Measurements from ENCODE around the gene PDE6A.
"Not testable (repeated sequence)": the region's sequence is repeated elsewhere in the genome, so short reads cannot be mapped to it uniquely, and the experiment has no call there.

Gene PDE6A

DNA sequence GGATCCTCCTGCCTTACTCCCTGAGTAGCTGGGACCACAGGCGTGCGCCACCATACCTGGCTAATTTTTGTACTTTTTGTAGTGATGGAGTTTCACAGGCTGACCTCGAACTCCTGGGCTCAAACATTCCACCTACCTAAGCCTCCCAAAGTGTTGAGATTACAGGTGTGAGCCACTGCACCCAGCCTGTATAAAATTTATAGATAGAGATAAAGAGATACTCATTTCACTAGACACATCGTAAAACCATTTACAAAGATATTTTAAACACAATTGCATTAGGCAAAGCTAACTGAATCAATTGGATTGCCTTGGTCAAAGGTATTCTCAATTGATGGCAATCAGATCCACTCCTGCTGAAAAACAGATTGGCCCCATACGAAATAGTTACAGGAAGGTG lies 52.0 kb downstream of the PDE6A start:
- DNase-seq, result no peak

DNA sequence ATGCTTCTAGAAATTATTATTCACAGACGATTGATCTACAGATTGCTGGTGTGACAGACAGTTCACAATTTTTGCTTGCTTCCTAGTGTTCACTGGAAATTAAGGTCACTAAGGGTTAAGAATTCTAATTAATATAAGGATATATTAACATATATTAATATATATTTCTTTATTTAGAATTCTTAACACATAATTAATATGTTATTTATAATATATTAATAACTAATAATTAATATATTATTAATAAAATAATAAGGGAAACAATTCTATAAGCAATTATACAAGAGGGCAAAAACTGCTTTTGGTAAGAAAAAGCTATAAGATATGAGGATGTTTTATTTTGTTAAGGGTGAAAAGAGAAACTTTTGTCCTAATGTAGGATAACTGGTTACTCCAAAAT lies 56.3 kb downstream of the PDE6A start:
- no peak for DNase-seq

DNA sequence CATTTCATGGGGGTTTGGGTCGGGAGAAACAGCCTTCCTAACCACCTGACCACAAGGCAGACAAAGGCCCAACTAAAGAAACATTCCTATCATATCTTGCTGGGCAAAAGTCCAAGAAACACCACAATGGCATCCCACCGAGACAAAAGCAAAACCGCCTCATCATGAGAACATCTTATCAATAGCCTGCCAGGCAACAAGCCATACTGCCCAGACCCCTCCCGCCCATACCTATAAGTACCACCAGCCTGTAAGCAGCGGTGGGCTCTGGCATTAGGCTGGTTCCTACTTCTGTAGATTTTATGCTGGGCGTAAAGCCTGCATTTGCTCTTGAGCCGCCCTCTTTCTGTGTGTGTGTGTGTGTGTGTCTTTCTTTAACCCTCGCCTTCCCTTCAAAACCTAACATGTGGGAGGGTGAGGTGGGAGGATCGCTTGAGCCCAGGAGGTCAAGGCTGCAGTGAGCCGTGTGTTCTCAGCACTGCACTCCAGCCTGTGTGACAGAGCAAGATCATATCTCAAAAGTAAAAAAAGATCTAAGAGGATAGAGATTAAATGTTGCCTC lies 56.9 kb downstream of the PDE6A start:
- no peak for DNase-seq

DNA sequence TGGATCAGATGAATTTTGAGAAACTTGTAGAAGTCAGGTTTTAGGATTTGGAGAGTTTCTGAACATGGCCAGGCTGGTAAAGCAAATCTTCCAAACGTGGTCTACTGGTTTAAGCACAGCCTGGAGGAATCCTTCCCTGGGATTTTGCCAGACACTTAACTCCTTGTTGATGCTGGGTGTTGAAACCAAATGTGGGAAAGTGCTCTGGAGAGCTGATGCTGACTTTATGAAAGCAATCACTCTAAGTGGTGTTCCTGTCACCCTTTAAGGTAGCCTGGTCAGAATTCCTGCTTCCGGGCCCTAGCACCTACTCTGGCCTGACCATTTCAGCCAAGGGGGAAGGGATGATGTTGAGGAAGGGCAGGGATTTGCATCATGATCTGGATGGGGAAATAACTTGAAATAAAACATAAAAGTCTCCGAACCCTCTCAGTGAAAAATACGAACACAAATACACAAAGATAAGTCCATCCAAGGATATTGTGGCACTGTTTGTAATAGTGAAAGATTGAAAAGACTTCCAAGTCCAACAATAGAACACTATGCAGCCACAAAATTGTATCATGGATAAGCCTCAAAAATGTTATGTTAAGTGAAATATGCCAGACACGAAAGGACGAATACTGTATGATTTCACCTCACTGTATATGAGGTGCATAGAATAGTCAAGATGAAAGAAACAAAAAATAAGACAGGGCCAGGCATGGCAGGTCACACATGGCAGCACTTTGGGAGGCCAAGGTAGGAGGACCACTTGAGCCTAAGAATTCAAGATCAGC lies 57.7 kb downstream of the PDE6A start:
- no peak for DNase-seq

DNA sequence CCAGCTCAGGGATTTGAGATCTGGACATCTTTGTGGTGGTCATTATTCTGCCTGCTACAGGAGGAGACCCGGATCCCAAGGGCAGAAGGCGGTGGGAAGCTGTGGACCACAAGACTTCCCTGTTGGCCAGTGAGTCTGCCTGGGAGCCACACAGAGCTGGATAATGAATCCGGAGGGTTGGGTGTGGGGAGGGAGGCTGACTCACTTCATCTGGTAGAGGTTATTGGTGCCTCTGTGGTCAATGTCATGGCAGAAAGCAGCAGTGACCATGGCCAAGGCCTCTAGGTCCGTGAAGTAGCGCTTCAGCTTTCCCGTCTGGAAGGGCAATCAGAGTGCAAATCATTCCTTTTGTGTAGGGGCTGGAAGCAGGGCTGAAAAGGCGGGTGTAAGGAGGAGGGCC lies 58.5 kb downstream of the PDE6A start:
- DNase-seq, result no peak

DNA sequence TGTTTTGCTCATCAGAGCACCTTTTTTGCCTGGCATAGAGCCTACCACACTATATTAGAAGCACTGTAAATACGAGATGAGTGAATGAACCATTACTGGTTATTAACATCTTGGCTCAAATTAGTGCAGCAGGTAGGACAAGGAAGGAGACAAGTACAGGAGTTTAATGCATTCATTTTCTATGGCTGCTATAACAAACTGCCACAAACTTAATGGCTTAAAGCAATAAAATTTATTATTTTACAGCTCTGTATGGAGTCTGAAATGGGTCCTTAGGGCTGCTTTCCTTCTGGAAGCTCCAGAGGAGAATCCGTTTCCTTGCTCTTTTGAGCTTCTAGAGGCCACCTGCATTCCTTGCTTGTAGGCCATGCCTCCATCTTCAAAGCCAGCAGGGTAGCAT lies 59.1 kb downstream of the PDE6A start:
- DNase-seq, result no peak

DNA sequence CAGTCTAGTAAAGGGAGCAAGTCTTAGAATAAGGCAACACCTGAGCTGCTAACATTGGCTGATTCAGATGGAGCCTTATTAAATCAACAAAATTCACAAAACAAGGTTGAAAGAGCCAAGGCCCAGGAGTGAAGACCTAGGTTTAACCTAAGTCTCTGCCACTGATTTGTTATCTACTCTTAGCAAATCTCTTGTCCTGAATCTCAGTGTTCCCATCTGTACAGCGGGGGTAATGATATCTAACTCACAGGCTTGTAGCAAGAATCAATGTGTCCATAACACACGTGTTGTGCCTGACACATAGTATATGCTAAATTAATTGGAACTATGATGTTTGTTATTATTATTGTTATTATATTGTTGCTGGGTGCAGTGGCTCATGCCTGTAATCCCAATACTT lies 61.0 kb downstream of the PDE6A start:
- no peak for DNase-seq

DNA sequence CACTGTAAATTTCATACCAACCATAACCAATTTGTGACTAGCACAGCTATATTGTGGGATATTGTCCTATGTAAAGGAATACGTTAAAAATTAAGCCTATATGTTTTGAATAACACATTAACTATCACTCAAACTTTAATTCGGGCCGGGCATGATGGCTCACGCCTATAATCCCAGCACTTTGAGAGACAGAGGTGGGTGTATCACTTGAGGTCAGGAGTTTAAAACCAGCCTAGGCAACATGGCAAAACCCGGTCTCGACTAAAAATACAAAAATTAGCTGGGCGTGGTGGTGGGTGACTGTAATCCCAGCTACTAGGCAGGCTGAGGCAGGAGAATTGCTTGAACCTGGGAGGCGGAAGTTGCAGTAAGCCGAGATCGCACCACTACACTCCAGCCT lies 62.0 kb downstream of the PDE6A start:
- DNase-seq, result not testable (repeated sequence)

DNA sequence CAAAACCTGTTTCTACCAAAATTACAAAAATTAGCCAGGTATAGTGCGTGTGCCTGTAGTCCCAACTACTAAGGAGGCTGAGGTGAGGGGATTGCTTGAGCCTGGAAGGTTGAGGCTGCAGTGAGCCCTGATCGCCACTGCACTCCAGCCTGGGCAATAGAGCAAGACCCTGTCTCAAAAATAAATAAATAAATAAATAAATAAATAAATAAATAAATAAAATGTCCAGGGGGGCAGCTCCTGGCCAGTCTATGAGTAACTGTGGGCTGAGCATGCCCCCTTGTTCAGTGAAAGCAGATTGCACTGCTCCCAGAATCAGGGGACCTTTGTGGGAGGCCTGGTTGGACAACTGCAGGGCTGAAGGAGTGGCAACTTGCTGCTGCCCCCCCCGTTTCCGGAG lies 62.7 kb downstream of the PDE6A start:
- peak in 1 of 3 donors; percentile 8 for DNase-seq

DNA sequence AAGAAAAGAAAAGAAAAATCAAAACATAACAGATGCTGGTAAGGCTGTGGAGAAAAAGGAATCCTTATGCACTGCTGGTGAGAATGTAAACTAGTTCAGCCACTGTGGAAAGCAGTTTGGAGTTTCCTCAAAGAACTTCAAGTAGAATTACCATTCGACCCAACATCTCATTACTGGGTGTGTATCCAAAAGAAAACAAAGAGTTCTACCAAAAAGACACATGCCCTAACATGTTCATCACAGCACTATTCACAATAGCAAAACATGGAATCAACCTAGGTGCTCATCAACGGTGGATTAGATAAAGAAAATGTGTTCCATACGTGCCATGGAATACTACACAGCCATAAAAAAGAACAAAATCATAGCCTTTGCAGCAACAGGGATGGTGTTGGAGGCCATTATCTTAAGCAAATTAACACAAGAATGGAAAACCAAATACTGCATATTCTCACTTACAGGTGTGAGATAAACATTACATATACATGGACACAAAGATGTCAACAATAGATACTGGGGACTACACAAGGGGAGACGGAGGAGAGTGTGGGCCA lies 63.4 kb downstream of the PDE6A start:
- peak in 1 of 3 donors; percentile 3 for DNase-seq

DNA sequence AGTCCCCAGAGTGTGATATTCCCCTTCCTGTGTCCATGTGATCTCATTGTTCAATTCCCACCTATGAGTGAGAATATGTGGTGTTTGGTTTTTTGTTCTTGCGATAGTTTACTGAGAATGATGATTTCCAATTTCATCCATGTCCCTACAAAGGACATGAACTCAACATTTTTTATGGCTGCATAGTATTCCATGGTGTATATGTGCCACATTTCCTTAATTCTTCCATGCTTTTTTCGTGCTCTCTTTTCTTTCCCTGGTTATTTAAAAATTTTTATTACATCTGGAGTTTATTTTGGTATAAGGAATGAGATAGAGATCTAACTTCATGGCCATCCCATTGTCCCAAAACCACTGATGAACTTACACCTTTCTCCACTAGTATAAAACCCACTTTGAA lies 65.0 kb downstream of the PDE6A start:
- DNase-seq, result not testable (repeated sequence)

DNA sequence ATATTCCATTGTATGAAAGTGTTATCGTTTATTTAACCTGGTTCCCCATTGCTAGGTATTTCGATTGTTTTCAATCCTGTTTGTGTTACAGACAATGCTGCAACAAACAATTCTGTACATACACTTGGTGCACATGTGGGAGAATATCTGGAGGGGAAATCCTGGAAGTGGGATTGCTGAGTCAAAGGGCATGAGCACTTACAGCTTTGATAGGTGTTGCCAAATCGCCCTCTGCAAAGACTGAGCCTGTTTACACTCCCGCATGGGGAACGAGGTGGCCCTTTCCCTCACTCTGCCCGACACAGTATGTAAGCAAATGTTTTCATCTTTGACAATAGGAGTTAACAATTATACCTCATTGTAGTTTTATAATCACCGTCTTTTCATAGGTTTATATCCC lies 66.2 kb downstream of the PDE6A start:
- peak; percentile 13 to 35 (median 22) for DNase-seq

DNA sequence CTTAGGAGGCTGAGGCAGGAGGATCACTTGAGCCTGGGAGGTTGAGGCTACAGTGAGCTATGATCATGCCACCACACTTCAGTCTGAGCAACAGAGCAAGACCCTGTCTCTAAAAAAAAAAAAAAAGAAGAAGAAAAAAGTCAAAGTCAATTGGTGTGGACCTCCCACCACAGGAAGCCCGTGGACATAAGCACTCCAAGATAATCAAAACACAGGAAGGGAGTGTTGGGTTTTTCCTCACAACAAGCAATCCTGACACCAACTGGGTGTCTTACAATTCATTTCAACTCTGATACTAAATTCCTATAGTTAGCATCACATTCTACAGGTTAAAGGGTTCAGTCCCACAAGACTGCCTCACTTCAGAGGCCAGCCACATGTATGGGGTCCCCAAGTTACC lies 70.7 kb downstream of the PDE6A start:
- DNase-seq, result no peak

DNA sequence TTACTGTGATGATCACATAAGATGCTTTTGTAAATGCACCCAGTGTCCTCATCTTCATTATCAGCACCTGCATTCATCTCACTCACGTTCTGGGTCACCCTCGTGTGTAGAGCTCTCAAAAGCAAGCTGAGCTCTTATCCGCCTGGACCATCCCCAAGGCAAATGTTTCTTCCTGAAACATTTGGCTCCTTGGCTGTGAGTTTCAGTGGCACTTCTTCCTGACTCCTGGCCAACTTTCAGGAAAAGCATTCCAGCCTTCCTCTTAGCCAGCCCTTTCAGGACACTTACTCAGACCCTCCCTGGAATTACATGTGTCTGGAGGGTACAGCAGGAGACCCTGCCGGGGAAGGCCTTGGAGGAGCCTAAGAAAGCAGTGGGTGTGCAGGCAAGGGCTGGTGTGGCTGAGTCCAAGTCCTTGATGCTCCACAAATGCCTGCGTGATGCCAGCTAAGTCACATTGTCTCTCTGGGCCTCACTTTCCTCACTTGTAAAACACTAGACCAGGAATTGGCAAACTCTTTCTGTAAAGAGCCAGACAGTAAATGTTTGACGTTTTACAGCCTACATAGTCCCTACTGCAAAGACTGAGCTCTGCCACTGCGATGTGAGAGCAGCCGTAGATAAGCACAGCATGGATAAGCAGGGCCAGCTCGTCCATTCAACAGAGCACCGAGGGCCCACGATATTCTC lies 72.1 kb downstream of the PDE6A start:
- no peak for DNase-seq

DNA sequence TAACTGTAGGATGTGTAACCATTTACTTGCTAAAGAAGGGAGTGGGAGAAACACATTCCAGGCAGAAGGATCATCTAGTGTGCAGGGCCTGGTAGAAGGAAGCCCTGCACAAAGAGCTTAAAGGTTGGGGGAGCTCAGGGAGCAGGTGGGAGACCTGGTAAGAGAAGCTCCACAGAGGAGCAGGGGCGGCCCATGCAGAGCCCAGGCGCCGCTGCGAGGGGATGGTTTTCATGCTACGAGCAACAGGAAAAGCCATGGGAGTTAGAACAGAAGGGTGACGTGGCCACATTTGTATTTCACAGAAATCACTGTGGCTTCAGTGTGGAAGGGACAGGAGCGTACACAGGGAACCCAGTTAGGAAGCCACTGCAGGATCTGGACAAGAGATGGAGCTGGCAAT lies 73.1 kb downstream of the PDE6A start:
- DNase-seq, result no peak

DNA sequence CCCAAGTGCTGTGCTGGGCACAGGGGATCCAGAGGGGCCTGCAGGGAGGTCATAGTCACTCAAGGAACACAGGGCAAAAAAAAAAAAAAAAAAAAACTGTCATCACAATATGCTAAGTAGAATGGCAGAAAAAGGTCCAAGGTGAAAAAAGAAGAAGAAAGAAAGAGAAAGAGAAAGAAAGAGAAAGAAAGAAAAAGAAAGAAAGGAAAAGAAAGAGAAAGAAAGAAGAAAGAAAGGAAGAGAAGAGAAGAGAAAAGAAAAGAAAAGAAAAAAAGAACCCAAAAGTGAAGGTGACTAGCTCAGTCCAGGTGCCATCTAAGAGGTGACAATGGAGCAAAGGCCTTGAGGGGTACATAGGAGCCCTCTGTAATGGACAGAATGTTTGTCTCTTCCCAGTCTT lies 73.9 kb downstream of the PDE6A start:
- DNase-seq, result no peak

DNA sequence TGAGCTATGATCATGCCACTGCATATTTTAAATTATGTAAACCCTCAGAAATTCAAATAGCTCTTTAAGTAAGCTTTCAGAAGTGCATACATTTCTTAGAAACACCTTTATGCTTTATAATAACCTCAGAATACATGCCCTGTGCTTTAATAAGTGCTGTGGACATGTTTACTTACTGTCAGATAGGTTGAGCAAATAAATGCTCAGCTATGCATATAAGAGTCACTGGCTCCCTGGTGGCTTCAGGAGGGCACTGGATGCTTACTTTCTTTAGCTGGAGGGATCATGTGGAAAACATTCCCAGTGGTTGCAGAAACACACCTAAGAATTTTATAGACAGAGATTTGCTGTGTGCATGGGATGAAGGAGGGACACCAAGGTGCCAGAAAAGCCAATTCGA lies 74.4 kb downstream of the PDE6A start:
- DNase-seq, result no peak

DNA sequence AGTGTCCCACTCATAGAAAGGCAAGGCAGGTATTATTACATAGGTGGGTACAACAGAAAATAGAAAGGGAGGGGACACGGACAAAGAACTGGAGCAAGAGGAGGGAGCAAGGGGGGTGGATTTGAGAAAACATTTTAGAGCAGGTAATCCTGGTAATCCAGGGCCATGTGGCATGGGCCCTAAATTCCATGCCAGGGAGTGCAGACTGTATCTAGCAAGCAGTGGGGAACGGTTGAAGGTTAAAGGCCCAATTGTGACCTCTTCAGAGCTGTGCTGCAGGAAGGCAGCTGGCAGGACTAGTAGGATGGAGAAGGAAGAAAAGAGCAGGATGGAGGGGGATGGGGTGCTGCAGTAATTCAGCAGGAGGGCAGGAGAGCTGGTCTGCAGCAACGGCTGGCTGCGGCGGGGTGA lies 75.2 kb downstream of the PDE6A start:
- no peak for DNase-seq

DNA sequence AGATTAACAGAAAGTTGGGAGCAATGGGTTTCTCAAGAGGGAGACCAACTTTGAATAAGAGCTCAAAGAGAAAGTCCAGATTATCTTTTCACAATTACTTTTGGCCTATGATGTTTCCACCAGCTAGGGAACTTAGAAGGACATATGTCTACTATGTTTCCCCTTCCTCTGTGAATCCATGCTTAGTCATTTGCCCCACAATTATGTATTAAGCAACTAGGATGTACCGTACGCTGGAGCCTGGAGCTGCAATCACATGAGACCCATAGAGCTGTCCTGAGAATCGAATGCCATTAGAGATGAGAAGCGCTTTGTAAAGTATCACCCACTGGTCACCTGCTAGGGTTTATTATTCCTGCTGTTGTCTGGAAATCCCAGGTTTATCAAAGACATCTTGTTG lies 78.8 kb downstream of the PDE6A start:
- peak in 2 of 3 donors; percentile 29 to 33 for DNase-seq

DNA sequence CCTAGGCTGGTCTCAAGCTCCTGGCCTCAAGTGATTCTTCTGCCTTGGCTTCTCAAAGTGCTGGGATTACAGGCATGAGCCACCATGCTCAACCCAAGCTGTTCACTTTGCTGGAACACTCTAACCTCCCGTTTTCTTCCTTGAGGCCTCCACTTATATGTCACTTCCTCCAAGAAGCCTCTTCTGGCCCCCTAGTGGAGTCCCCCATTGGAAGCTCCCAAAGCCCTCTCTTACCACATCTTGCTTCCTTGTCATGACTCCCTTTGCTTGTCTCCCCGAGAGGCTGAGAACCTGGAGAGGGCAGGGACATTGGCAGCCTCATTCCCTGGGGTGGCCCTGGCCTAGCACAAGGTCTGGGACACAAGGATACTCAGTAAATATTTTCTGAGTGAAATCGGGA lies 80.8 kb downstream of the PDE6A start:
- DNase-seq, result no peak

DNA sequence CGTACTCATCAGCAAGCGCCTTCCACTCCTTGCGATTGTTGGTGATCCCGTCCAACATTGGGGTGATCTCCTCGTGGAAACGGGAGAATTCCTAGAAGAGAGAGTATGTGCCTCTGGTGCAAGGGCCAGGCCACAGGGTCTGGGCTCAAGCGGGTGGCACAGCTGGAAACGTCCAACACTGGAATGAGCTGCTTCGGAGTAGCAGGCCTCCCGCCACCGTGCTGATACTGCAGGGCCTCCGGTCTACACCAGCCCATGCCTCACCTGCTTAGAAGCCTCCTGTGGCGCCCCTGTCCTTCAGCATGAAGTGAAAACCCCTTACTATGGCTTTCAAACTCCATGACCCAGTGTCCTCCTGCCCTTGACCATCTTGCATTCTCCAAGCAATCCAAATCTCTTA lies 81.4 kb downstream of the PDE6A start:
- DNase-seq, result no peak

DNA sequence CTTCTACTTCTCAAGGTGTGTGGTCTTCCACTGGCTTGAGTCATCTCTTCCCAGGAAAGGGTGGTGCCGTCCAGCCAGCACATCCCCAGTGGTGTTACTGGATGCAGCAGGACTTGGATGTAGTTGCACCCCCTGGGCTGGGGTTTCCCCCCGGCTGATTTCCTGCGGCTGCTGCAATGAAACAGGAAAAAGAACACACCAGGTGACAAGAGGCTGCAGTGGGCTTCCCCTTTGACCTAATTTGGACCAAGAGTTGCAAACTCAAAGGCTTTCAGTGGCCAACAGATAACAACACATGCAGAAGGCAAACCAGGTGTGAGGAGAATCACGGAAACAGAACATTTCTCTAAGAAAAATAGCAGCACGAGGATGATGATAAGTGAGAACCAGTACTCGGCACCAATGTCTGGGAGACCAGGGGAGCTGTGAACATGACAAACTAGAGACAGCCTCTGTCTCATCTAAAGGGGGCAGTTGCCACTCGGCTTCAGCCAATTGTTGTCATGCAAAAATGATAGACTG lies 83.7 kb downstream of the PDE6A start:
- no peak for DNase-seq

DNA sequence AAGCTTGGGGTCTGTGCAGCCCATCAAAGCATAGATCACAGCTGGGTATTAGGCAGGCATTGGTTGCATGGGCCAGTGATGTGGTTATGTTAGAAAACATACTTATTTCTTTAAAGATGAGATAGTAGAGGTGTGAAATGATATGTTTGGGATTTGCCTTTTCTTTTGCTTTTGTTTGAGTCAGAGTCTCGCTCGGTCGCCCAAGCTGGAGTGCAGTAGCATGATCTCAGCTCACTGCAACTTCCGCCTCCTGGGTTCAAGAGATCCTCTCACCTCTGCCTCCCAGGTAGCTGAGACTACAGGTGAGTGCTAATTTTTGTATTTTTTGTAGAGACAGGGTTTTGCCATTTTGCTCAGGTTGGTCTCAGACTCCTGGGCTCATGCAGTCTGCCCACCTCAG lies 84.8 kb downstream of the PDE6A start:
- no peak for DNase-seq

DNA sequence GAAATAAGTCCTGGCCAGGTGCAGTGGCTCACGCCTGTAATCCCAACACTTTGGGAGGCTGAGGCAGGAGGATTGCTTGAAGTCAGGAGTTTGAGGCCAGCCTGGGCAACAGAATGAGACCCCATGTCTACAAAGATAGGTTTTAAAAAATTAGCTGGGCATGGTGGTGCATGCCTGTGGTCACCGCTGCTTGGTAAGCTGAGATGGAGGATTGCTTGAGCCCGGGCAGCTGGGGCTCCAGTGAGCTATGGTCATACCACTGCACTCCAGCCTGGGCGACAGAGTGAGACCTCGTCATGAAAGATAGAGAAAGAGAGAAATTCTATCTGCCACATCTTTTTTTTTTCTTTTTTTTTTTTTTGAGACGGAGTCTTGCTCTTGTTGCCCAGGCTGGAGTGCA lies 86.1 kb downstream of the PDE6A start:
- DNase-seq, result not testable (repeated sequence)
